DMS114 treated with DMSO at 0.1 percent for 48 hours (cell line): ENCODE results near the gene PTPRT.

Experiments used
- DNase-seq: peaks from one replicate; lab custom pipeline; 2025; ENCODE audit not compliant: unreplicated experiment; lab: John Stamatoyannopoulos, UW

The PTPRT gene

GRCh38 chr20:42978184-42978974 lies 211.3 kb downstream of the PTPRT start:
- no peak for DNase-seq

- DNase-seq = no peak
Measured at GRCh38 chr20:42975974-42976373, 213.7 kb downstream of the PTPRT start.

- no peak for DNase-seq
Measured at GRCh38 chr20:42974347-42974746, 215.4 kb downstream of the PTPRT start.

GRCh38 chr20:42972591-42972990 lies 217.1 kb downstream of the PTPRT start:
- no peak for DNase-seq

- no peak for DNase-seq
Measured at GRCh38 chr20:42968746-42969145, 221.0 kb downstream of the PTPRT start.

- DNase-seq = no peak
Measured at GRCh38 chr20:42963796-42964195, 225.9 kb downstream of the PTPRT start.

- DNase-seq = no peak
Measured at GRCh38 chr20:42961771-42962170, 227.9 kb downstream of the PTPRT start.

- no peak for DNase-seq
Measured at GRCh38 chr20:42959996-42960395, 229.7 kb downstream of the PTPRT start.

- no peak for DNase-seq
Measured at GRCh38 chr20:42958367-42959069, 231.2 kb downstream of the PTPRT start.

GRCh38 chr20:42957704-42958095 lies 232.0 kb downstream of the PTPRT start:
- DNase-seq = no peak

GRCh38 chr20:42957018-42957703 lies 232.5 kb downstream of the PTPRT start:
- no peak for DNase-seq

GRCh38 chr20:42955713-42956112 lies 234.0 kb downstream of the PTPRT start:
- DNase-seq = no peak

GRCh38 chr20:42954951-42955350 lies 234.8 kb downstream of the PTPRT start:
- no peak for DNase-seq

GRCh38 chr20:42949950-42950349 lies 239.8 kb downstream of the PTPRT start:
- no peak for DNase-seq

- DNase-seq = no peak
Measured at GRCh38 chr20:42945234-42945994, 244.3 kb downstream of the PTPRT start.

GRCh38 chr20:42941629-42942028 lies 248.1 kb downstream of the PTPRT start:
- DNase-seq = no peak

- no peak for DNase-seq
Measured at GRCh38 chr20:42938441-42939205, 251.1 kb downstream of the PTPRT start.

- no peak for DNase-seq
Measured at GRCh38 chr20:42936482-42936881, 253.2 kb downstream of the PTPRT start.

- DNase-seq = no peak
Measured at GRCh38 chr20:42924215-42924614, 265.5 kb downstream of the PTPRT start.

GRCh38 chr20:42923348-42923918 lies 266.3 kb downstream of the PTPRT start:
- DNase-seq = no peak
